ENCODE data around the gene MINDY4.

The MINDY4 gene

DNA sequence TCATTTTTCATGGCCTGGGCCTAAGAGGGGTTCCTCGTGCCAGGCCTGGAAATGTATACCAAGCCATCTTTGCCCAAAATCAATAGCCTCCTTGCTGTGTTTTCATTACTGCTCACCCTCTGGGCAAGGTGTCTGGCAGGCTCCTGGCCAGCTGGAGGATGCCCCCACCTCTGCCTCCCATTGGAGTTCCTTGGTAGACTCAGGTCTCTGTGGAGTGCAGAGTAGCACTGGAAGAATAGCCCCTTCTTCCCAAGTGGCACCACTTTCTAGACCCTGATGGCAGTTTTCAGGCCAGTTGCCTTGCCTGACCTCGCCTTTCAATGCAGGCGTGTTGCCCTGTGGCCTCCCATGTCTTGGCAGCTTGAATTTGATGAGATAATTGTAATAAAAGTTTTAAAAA is 84.7 kb downstream of the MINDY4 start:
- TF ChIP-seq SUZ12 (IDR thresholded peaks at IDR 0.05; ENCODE audit: extremely low read depth, insufficient read depth, insufficient read length) (no peak), YY1 (IDR thresholded peaks at IDR 0.05; ENCODE audit: insufficient read depth, insufficient read length) (no peak), ZNF274 (IDR thresholded peaks at IDR 0.05; ENCODE audit: low read depth, low read length) (no peak)
- peaks cover 46% of the 10 kb centered on the region for H3K36me3 ChIP-seq (ENCODE audit: insufficient read depth, insufficient read length, low read length)
- DNase-seq (ENCODE audit: low read depth, low spot score), result no peak
- no peaks in the 10 kb centered on the region for H3K27me3 ChIP-seq (ENCODE audit: insufficient read depth, insufficient read length)
- no peak overlapping the region for H3K4me3 ChIP-seq (ENCODE audit: insufficient read length, low read depth)
- peaks cover 17% of the 10 kb centered on the region for H3K4me1 ChIP-seq (ENCODE audit: insufficient read depth, insufficient read length)
- H3K9me3 ChIP-seq (ENCODE audit: insufficient read depth, low read length), result no peaks in the 10 kb centered on the region
- no peak overlapping the region for H3K9ac ChIP-seq (ENCODE audit: insufficient read length, low read depth)

DNA sequence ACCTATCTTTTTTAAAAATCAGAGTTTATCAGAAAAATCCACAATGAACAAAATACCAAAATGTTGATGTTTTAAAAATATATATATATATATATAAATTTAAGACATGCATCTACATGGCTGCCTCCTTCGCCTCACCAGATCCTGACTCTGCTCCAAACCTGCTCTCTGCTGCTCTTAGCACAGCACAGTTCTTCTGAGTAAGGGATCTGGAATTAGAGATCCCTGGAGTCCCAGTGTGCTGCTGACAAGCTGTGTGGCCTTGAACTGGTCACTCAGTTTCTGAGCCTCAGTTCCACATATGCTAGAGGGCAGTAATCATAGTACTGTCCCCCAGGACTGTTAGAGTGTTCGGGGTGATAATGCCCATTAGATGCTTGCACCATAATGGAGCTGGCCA is 87.4 kb downstream of the MINDY4 start:
- Histone ChIP-seq H3K4me3 (ENCODE audit: insufficient read length, low read depth) (no peak overlapping the region), H3K36me3 (ENCODE audit: insufficient read depth, insufficient read length, low read length) (peaks cover 43% of the 10 kb centered on the region), H3K9me3 (ENCODE audit: insufficient read depth, low read length) (no peaks in the 10 kb centered on the region), H3K4me1 (ENCODE audit: insufficient read depth, insufficient read length) (peaks cover 11% of the 10 kb centered on the region), H3K27me3 (ENCODE audit: insufficient read depth, insufficient read length) (no peaks in the 10 kb centered on the region), H3K9ac (ENCODE audit: insufficient read length, low read depth) (no peak overlapping the region)
- no peak for TF ChIP-seq SUZ12 (IDR thresholded peaks at IDR 0.05; ENCODE audit: extremely low read depth, insufficient read depth, insufficient read length)
- TF ChIP-seq ZNF274 (IDR thresholded peaks at IDR 0.05; ENCODE audit: low read depth, low read length), result no peak
- TF ChIP-seq YY1 (IDR thresholded peaks at IDR 0.05; ENCODE audit: insufficient read depth, insufficient read length), result no peak
- DNase-seq (ENCODE audit: low read depth, low spot score), result no peak

DNA sequence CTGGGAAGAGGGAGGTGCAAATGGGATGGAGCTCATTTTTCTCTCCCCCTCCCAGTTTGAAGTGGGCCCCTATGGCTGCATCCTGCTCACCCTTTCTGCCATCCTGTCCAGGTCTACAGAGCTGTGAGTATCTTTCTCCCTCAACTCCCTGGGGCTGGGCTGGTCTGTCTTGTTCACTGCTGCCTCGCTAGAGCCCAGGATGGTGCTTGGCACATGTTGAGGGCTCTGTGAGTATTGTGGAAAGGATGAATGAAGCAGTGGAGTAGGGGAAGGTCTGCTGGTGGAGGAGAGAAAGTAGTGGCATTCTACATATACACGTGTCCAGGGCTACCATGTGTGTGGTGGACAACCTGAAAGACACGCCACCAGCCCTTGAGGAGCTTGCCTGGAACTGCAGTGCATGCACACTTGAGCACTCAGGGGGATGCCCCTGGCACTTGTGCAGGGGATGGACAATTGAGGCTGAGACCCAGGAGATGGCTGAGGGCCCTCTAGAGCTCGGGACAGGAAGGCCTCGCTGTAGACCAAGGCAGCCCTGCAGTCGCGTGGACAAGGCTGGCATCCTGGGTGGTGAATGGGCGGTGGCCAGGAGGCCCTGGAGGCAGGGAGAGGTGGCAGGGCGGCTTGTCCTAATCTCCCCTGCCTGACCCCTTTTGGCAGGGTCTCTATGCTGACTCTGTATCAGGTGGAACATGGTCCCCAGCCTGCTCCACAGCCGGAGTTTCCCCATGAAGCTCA is 88.2 kb downstream of the MINDY4 start:
- H3K27me3 ChIP-seq (ENCODE audit: insufficient read depth, insufficient read length), result no peaks in the 10 kb centered on the region
- no peaks in the 10 kb centered on the region for H3K9me3 ChIP-seq (ENCODE audit: insufficient read depth, low read length)
- peaks cover 39% of the 10 kb centered on the region for H3K36me3 ChIP-seq (ENCODE audit: insufficient read depth, insufficient read length, low read length)
- no peak overlapping the region for H3K9ac ChIP-seq (ENCODE audit: insufficient read length, low read depth)
- no peak for DNase-seq (ENCODE audit: low read depth, low spot score)
- TF ChIP-seq YY1 (IDR thresholded peaks at IDR 0.05; ENCODE audit: insufficient read depth, insufficient read length), result no peak
- no peak for TF ChIP-seq SUZ12 (IDR thresholded peaks at IDR 0.05; ENCODE audit: extremely low read depth, insufficient read depth, insufficient read length)
- TF ChIP-seq ZNF274 (IDR thresholded peaks at IDR 0.05; ENCODE audit: low read depth, low read length), result no peak
- peaks cover 11% of the 10 kb centered on the region for H3K4me1 ChIP-seq (ENCODE audit: insufficient read depth, insufficient read length)
- H3K4me3 ChIP-seq (ENCODE audit: insufficient read length, low read depth), result no peak overlapping the region

DNA sequence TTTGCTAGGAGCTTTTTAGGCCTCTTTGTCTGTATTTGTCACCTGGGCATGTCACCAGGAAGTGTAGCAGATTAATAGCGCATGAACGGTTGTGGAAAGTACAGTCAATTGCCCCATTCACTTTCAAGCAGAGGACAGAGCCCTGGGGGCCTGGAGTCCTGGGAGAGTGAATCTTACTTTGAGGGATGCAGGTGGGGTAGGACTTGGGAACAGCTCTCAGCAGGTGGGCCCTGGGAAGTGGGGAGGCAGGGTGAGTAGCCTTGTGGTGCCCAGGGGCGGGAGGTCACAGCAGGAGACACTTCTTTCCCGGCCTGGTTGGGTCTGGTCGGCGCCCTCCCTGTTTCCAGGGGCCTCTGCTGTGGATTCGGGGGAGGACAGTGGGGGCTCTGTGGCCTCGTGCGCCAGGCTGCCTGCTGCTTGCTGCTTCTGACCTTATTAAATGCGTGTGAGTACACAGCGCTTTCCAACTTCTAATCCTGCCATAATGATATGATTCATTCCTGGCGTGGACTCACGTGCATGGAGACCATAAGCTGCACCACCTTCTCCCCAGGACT is 88.8 kb downstream of the MINDY4 start:
- TF ChIP-seq SUZ12 (IDR thresholded peaks at IDR 0.05; ENCODE audit: extremely low read depth, insufficient read depth, insufficient read length), result no peak
- no peak for TF ChIP-seq YY1 (IDR thresholded peaks at IDR 0.05; ENCODE audit: insufficient read depth, insufficient read length)
- no peak for TF ChIP-seq ZNF274 (IDR thresholded peaks at IDR 0.05; ENCODE audit: low read depth, low read length)
- Histone ChIP-seq H3K36me3 (ENCODE audit: insufficient read depth, insufficient read length, low read length) (peaks cover 34% of the 10 kb centered on the region), H3K27me3 (ENCODE audit: insufficient read depth, insufficient read length) (no peaks in the 10 kb centered on the region), H3K9me3 (ENCODE audit: insufficient read depth, low read length) (no peaks in the 10 kb centered on the region), H3K4me1 (ENCODE audit: insufficient read depth, insufficient read length) (peaks cover 11% of the 10 kb centered on the region), H3K4me3 (ENCODE audit: insufficient read length, low read depth) (no peak overlapping the region), H3K9ac (ENCODE audit: insufficient read length, low read depth) (no peak overlapping the region)
- DNase-seq (ENCODE audit: low read depth, low spot score), result no peak

DNA sequence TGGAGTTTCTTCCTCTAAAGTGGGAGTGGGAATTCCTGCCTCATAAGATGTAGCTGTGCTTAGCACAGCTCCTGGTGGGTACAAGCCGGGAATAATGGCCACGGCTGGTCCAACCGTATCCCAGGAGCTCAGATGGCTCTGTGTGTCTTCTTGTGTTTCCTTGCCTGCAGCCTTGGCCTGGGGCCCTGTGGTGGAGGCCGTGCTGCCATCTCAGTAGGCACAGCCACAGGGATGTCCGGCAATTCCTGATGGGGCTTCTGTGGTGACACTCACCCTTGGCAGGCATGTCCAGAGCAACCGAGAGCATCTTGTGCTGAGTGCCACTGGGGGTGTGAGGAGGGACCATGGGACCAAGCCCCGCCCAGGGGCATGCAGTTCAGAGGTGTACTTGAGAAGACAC is 90.4 kb downstream of the MINDY4 start:
- no peak overlapping the region for H3K4me3 ChIP-seq (ENCODE audit: insufficient read length, low read depth)
- no peaks in the 10 kb centered on the region for H3K27me3 ChIP-seq (ENCODE audit: insufficient read depth, insufficient read length)
- peaks cover 20% of the 10 kb centered on the region for H3K36me3 ChIP-seq (ENCODE audit: insufficient read depth, insufficient read length, low read length)
- H3K9me3 ChIP-seq (ENCODE audit: insufficient read depth, low read length), result no peaks in the 10 kb centered on the region
- H3K4me1 ChIP-seq (ENCODE audit: insufficient read depth, insufficient read length), result peaks cover 11% of the 10 kb centered on the region
- TF ChIP-seq YY1 (IDR thresholded peaks at IDR 0.05; ENCODE audit: insufficient read depth, insufficient read length) (no peak), ZNF274 (IDR thresholded peaks at IDR 0.05; ENCODE audit: low read depth, low read length) (no peak), SUZ12 (IDR thresholded peaks at IDR 0.05; ENCODE audit: extremely low read depth, insufficient read depth, insufficient read length) (no peak)
- DNase-seq (ENCODE audit: low read depth, low spot score), result no peak
- H3K9ac ChIP-seq (ENCODE audit: insufficient read length, low read depth), result no peak overlapping the region

DNA sequence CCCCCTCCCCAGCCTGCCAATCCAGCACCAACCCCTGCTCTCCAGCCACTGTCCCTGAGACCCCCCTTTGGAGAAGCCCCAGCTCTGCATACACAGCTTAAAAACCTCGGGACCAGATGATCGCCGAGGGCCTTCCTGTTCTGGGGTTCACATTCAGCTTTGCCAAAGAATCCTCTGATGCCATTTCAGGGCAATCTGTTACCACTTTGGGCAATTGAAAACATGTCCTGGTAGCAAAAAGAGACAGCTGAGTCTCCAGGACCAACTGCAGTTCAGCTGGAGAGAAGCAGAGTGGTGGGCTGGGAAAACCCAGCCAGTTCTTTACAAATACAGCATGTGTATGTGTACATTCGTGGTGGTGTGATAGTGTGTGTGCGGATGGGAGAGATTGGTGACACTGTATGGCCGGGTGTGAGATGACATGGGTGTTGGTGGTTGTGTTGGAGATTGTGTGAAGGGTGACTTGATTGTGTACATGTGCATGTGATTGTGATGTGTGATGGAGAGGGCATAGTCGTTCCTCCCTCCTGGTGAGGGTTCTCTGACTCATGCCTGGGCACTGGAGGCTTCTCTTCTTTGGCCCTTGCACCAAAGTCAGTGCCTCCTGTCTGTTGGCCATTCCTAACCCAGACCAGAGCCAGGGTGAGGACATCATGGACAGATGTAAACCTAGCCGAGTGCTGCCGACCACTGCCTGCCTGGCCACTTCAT is 91.9 kb downstream of the MINDY4 start:
- Histone ChIP-seq H3K36me3 (ENCODE audit: insufficient read depth, insufficient read length, low read length) (peaks cover 20% of the 10 kb centered on the region), H3K9ac (ENCODE audit: insufficient read length, low read depth) (no peak overlapping the region), H3K9me3 (ENCODE audit: insufficient read depth, low read length) (no peaks in the 10 kb centered on the region), H3K4me3 (ENCODE audit: insufficient read length, low read depth) (no peak overlapping the region), H3K27me3 (ENCODE audit: insufficient read depth, insufficient read length) (no peaks in the 10 kb centered on the region), H3K4me1 (ENCODE audit: insufficient read depth, insufficient read length) (peaks cover 11% of the 10 kb centered on the region)
- TF ChIP-seq ZNF274 (IDR thresholded peaks at IDR 0.05; ENCODE audit: low read depth, low read length) (no peak), YY1 (IDR thresholded peaks at IDR 0.05; ENCODE audit: insufficient read depth, insufficient read length) (no peak), SUZ12 (IDR thresholded peaks at IDR 0.05; ENCODE audit: extremely low read depth, insufficient read depth, insufficient read length) (no peak)
- no peak for DNase-seq (ENCODE audit: low read depth, low spot score)

DNA sequence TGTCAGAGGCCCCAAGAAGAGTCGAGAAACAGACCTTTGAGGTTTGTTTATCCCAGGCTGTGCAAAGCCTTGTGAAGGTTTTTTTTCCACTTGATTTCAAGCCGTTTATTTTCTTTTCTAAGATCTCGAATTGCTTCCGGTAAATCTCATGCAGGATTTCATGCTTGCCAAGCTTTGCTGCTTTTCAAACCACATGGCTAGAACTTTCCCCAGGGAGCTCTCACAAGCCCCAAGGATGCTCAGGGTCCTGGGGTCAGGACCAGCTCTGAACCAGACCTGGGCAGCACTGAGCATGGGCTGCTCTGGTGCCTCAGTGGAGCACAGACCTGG is 92.5 kb downstream of the MINDY4 start:
- Histone ChIP-seq H3K9me3 (ENCODE audit: insufficient read depth, low read length) (no peaks in the 10 kb centered on the region), H3K9ac (ENCODE audit: insufficient read length, low read depth) (no peak overlapping the region), H3K27me3 (ENCODE audit: insufficient read depth, insufficient read length) (no peaks in the 10 kb centered on the region), H3K4me3 (ENCODE audit: insufficient read length, low read depth) (no peak overlapping the region), H3K36me3 (ENCODE audit: insufficient read depth, insufficient read length, low read length) (peaks cover 20% of the 10 kb centered on the region), H3K4me1 (ENCODE audit: insufficient read depth, insufficient read length) (peaks cover 11% of the 10 kb centered on the region)
- no peak for DNase-seq (ENCODE audit: low read depth, low spot score)
- TF ChIP-seq YY1 (IDR thresholded peaks at IDR 0.05; ENCODE audit: insufficient read depth, insufficient read length) (no peak), ZNF274 (IDR thresholded peaks at IDR 0.05; ENCODE audit: low read depth, low read length) (no peak), SUZ12 (IDR thresholded peaks at IDR 0.05; ENCODE audit: extremely low read depth, insufficient read depth, insufficient read length) (no peak)

Measured in NT2/D1 (cell line).